ENCODE data around the gene HHAT. TPM values are rescaled to one million over a fixed set of nuclear protein-coding genes. Genes with fewer than 3 reads are reported as not detected.
"Not testable (repeated sequence)": the region's sequence is repeated elsewhere in the genome, so short reads cannot be mapped to it uniquely, and the experiment has no call there.

HHAT gene
- total RNA-seq, 1 donor from 2014 or later, result 19.9 TPM

DNA sequence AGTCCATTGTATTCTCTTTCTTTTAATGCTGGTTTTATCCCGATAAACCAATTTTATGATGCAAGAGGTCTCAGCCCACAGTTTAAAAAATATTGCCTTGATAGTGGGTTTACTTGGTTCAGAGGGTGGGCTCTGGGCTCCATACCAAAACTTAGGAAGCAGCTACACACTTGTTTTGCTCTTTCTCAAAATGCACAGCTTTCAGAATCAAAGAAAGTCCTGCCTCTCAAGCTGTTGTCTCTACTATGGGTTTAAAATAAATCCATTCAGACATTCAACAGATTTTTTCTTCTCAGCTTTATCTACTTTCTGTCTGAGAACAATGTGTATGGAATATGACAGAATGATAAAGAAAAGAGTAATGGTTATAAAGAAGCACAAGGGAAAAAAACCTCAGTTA is 14.8 kb upstream of the HHAT start:
- DNase-seq (ENCODE audit: low spot score), result no peak

- DNase-seq (ENCODE audit: low spot score), result no peak
Observed at GRCh38 chr1:210315529-210315928, 13.2 kb upstream of the HHAT start.

- no peak for DNase-seq (ENCODE audit: low spot score)
Observed at GRCh38 chr1:210321131-210321530, 7.6 kb upstream of the HHAT start.

GRCh38 chr1:210321552-210321951 is 7.2 kb upstream of the HHAT start:
- DNase-seq (ENCODE audit: low spot score), result peak; percentile 65

- DNase-seq (ENCODE audit: low spot score), result no peak
Observed at GRCh38 chr1:210323957-210324356, 4.7 kb upstream of the HHAT start.

GRCh38 chr1:210325026-210325670 is 3.6 kb upstream of the HHAT start:
- no peak for DNase-seq (ENCODE audit: low spot score)

- DNase-seq (ENCODE audit: low spot score), result peak; percentile 47
Observed at GRCh38 chr1:210328032-210328745, 513 bp upstream of the HHAT start.

DNA sequence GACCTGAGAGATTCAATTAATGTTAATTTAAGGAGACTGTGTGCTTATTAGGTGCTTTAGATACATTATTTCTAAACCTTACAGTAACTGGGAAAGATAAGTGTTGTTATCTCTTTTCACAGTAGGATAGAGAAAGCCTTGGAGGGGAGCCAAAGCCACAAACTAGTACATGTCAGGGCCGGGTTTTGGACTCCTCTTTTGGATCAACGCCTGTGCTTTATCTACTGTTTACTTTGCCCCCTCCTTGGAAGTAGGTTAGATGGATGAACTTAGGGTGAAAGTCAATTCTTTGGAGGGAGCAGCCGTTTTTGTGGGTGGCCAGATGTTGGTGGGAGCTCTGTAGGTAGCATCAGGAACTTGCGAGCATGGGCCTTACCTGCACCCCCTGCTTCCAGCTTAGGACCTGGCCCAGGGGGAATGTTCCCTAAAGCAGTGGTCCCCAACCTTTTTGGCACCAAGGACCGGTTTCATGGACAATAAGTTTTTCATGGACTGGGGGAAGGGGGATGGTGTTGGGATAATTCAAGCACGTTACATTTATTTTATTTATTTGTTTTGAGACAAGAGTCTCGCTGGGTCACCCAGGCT is 1.7 kb downstream of the HHAT start:
- DNase-seq (ENCODE audit: low spot score), result no peak

DNA sequence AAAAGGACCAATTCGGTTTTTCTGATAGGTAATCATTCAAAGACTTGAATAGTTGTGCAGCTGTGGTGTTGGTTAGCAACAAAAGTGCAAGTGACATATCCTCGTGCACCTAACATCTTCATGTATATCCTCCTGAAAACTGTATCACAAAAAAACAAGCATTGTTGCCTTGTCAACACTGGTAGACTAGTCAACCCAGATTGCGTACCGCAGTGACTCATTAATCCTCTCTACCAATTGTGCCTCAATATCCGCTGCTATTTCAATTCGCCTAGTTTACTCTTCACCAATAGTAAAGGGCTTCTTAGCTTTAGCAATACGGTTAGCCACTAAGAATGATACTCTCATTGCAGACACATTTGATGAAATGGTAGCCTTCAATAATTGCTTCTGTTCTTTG is 3.5 kb downstream of the HHAT start:
- no peak for DNase-seq (ENCODE audit: low spot score)

DNA sequence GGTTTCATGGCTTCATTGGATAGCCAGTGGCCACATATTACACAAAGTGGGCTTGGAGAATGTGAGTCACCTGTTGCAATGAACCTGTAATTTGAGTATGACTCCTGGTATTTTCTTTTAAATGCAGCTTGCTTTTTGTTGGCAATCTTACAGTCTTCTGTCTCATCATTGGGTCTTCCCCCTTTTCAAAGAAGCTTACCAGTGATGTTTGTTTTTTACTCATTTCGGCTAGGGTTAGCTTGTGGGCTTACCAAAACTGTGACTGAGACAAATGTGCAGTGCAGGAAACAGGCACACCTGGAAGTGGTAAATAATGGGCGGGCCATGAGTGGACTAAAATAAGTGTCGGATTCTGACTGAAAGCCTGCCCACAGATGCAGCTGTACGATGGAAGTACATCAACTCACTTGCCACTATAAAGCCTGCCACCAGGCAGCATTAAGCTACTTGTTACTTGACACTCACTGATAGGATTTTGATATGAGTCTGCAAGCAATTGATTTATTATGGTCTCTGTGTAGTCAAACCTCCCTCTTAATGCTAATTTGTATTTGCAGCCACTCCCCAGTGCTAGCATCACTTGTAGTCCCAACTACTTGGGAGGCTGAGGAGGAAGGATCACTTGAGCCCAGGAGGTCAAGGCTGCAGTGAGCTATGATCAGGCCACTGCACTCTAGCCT is 4.2 kb downstream of the HHAT start:
- no peak for DNase-seq (ENCODE audit: low spot score)

GRCh38 chr1:210335001-210335400 is 6.3 kb downstream of the HHAT start:
- DNase-seq (ENCODE audit: low spot score), result no peak

GRCh38 chr1:210336362-210336761 is 7.7 kb downstream of the HHAT start:
- DNase-seq (ENCODE audit: low spot score), result no peak

- no peak for DNase-seq (ENCODE audit: low spot score)
Observed at GRCh38 chr1:210339500-210339899, 10.8 kb downstream of the HHAT start.

GRCh38 chr1:210340311-210340710 is 11.6 kb downstream of the HHAT start:
- no peak for DNase-seq (ENCODE audit: low spot score)

GRCh38 chr1:210340841-210341240 is 12.1 kb downstream of the HHAT start:
- DNase-seq (ENCODE audit: low spot score), result no peak

DNA sequence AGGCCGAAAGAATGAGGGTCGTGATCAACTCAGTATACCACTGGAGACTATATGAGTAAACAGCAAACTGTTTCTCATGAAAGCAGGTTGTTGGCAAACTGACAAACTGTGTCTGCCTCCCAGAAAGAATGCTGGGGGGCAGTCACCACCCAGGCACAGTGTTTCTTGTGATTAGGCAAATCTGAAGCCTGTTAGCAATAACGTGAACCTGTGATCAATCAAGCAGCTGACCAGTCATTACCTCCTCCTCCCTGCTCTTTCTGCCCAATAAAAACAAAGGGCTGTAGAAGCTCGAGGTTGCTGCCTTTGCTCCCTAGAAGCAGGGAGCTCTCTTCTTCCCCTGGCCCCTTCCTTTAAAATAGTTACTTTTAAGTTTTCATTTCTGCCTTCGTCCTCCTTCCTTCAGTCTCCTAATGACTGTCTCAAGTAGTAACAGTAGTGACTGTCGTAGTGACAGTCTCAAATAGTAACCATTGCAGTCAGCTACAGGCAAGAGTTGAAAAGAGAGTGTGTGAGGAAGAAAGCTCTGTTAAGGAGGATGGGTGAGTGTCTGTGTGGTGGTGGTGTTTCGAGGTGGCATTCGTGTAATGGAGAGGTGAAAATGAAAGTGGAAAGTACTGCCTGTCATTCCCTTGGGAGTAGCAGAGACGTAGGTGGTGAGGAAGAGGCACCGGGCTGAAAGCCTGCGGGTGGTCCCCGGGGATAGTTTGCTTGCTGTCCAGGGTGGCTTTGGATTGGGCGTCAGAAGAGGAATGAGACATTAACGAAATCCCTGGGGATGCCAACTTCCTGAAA is 14.5 kb downstream of the HHAT start:
- DNase-seq (ENCODE audit: low spot score), result no peak

DNA sequence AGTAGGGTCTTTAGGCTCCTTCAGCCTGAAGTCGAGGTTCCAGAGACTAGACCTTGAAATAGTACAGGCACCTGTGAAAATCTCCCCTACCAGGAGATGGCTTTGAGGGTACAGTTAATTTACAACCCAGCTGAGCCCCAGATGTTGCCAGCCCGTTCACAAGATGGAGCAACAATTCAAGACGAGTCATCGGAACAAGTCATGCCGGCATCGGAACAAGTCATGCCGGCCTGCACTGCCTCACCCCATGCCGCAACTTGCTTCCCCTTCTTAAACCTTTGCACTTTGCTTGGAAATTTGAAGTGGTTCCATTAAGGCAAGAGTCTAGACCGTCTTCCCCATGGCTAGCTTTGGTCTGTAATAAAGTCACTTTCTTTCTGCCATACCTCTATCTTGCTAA is 16.0 kb downstream of the HHAT start:
- no peak for DNase-seq (ENCODE audit: low spot score)

GRCh38 chr1:210347112-210347511 is 18.4 kb downstream of the HHAT start:
- DNase-seq (ENCODE audit: low spot score), result no peak

DNA sequence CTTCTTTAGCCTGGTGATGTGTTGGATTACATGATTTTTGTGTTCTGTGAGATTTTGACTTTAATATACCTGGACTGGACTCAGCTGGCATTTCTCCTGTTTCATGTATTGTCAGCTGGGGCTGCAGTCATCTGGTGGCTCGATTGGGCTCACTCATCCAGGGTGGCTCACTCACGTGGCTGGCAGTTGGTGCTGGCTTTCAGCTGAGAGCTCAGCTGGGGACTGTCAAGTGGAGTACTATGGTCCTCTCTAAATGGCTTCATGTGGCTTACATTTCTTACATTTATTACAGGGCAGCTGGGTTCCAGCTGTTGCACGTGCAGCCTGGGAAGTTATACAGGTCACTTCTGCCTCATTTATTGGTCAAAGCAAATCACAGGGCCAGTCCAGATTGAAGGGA is 22.8 kb downstream of the HHAT start:
- DNase-seq (ENCODE audit: low spot score), result no peak

DNA sequence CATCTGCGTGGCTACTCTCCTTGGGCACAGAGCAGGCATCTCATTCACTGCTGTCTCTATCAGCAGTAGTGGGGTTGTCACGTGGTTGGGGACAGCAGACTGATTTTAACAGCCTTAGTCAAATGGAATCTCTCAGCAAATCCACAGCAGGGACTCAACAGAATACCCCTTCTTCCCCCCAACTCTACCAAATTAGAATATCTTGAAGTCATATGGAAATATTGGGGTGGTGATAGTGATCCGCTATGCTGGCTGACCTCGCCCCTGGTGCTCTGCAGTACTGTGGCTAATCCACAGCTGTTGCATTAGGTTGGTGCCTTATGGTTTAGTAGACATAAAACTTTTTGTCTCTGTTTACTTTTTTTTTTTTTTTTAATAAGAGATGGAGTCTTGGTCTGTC is 23.9 kb downstream of the HHAT start:
- no peak for DNase-seq (ENCODE audit: low spot score)

DNA sequence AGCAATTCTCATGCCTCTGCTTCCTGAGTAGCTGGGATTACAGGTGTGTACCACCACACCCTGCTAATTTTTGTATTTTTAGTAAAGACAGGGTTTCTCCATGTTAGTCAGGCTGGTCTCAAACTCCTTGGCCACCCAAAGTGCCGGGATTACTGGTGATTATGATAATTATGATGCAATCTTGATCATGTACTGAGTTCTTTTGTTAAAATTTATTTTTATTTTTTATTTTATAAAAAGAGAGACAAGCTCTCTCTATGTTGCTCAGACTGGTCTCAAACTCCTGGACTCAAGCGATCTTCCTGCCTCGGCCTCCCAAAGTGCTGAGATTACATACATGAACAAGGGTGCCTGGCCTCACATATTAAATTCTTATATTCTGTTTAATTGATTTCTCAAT is 25.6 kb downstream of the HHAT start:
- not testable (repeated sequence) for DNase-seq (ENCODE audit: low spot score)

GRCh38 chr1:210358626-210359025 is 29.9 kb downstream of the HHAT start:
- DNase-seq (ENCODE audit: low spot score), result no peak

Measured in ureter (tissue), 1 donor.